HG02973 (cell line): ENCODE results near the gene PSORS1C2.

Experiments
- ATAC-seq: cut with Tn5 transposase; IDR thresholded peaks from one replicate; pipeline ENCODE4 v1.9.1; 2021; ENCODE audit warnings: moderate library complexity; ENCODE audit not compliant: unreplicated experiment

The PSORS1C2 gene

DNA sequence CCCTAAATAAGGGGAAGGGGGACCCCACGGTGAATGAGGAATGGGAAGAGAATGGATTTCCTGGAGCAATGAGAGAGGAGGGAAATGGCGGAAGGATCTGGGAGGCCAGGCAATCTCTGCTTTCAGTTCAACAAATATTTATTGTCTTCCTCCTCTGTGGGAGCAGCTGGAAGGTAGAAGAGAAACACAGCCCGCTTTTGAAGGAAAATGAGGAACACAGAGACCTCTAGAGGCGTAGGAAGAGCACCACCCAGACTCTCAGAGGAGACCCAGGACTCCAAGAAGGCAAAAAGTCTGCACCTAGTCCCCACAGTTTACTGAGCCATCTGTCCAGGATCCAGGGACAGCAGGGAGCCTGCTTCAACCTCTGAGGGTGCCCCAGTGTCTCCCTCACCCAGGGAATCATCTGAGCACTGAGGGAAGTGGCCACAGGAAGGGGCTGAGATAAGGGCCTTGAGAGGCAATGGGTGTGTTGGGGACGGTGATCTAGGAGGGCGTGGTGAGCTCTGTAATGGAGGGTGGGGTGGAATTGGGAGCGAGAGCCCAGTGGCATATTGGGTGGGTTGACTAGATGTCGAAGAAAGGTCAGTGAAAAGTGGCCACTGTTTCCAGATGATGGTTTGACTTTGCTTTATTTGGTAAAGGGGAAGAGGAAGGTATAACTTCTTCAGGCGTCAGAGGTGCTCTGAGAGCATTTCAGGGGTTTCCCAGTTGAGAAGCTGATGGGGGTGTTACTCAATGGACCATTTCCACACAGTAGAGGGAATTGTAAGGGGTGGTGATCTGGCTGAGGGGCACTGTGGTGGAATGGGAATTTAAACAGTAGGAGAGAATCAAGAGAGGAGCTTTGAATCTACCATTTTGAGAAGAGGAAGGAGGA is 23.7 kb downstream of the PSORS1C2 start:
- no peak for ATAC-seq

DNA sequence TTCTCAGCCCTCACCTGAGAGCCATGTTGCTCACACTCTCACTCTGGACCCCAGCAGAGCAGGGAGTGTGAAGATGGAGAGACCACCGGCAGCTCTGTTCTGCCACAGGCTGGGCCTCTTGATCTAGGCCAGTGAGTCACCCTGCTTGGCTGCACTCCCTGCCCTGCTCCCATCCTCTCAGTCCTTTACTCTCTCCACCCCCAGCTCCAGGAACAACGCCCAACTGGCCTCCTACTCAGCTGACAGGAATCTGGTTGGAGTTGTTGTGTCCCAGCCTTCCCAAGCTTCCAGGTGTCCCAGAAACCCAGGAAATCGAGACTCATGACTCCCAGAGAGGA is 24.4 kb downstream of the PSORS1C2 start, which contains the start of gene PSORS1C1:
TSS of gene PSORS1C1 (plus strand) at position 260 of the 338 bp plus-strand sequence. CDS start 14,833 bp downstream, outside the sequence.
- ATAC-seq: no peak

DNA sequence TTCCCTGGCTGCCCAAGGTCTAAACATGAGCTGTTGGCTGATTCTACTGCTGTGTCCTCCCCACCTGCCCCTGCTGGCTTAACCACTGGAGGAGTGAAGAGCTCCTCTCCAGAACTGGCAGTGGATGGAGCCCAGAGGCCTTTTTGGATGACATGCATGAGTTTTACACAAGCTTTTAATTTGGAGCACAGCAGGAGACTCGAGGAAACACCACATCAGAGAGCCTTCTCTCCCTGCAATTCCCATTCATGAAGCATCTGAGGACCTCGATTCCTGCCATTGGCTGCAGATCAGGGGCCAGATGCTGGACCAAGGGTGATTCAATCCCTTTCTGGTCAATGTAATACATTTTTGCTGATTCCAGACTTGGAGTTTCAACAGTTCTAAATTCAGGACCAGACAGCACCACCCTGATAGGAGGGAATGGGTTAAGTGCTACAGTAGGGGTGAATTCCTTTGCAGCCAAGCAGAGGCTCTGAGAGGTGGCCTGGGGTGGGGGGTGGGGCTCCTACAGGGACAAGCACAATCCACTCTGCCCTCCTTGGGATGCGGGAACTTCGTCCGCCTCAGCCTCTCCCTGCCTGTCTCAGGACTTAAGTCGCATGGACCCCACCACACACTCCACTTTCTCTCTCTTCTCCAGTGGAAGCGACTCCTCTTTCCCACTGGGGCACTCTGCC is 24.9 kb downstream of the PSORS1C2 start:
- ATAC-seq: no peak

DNA sequence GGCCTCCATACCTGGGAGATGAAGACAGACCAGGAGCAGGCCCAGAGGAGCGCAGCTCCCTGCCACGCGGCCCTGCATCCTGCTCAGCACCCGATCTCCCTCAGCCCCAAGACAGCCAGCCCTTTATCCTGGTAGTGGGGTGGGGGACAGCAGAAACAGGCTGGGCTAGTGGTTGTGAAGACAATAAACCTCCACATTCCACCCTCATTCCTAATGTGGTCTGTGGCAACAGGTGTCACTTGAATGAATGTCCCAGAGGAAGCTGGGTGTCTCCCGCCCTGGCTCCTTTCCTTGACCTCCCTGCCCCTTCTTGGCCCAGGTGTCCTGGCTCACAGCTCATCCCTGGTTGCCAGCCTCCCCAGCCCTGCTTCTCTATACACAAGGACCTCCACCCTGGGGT is 26.4 kb downstream of the PSORS1C2 start, which contains the start of gene C6orf15:
TSS of gene C6orf15 (minus strand) at position 98 of the 400 bp plus-strand sequence. CDS start at position 78, 20 bp downstream.
- no peak for ATAC-seq

DNA sequence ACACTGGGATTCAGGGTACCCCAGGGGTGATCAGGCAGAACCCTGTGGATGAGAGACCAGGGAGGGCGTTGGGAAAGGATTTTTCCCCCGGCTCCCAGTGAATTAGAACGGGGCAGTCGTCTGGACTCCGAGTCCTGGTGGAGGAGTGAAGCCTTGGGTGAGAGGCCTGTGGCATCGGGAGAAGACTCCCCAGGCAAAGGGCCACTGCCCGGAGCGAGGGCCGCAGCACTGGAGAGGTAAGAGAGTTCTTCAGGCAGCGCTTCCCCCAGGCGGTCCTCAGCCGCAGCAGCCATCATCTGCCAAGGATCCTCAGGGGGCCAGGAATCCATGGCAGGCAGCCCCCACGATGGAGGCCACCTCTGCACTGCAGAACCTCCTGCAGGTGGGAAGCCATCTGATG is 27.2 kb downstream of the PSORS1C2 start:
- ATAC-seq: no peak

DNA sequence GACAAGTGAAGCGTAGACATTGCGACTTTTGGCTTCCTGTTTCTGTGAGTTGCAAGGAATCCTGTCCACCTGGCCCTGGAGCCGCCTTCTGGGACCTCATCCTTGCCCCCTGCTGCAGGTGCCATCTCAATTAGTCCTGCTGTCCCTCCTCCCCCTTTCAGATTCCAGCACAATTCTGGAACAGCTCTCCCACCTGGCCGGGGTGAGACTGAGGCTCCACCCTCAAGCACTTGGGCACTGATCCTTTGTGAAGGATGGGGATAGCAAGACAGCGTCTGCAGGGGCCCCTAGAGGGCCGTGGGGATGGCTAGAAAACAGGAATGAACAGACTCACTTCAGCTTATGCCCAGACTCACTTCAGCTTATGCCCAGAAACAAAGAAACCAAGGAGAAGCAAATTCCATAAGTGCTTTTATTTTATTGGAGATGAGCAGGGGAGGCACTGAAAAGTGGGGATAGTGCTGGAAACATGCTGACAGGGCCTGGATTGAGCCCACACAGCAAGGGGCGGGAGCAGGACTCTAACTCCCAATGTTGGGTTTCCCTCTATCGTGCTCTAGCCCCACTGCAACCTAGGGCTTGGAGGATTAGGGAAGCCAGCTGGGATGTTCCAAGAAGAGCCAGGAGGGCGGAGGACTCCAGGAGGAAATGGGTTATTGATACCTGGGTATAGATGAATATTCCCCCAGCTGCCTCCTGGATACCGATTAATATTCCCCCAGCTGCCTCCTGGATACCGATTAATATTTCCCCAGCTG is 27.9 kb downstream of the PSORS1C2 start:
- no peak for ATAC-seq

DNA sequence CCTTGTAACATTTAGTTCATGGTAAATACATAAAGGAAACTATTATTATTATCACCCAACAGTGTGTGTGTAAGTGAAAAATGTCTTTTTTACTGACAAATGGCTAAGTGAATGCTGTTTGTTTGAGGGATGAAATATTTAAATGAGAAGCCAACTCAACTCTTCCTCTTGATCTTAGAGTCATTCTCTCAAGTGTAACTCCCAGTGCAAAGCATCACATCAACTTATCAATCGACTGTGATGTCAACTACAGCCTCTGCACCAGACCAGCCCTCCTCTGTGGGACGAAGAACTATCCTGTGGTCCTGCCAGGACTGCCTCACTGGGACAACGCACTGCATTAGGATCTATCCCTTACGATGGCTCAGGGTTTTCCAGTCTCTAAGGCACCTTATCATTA is 31.8 kb downstream of the PSORS1C2 start:
- no peak for ATAC-seq

DNA sequence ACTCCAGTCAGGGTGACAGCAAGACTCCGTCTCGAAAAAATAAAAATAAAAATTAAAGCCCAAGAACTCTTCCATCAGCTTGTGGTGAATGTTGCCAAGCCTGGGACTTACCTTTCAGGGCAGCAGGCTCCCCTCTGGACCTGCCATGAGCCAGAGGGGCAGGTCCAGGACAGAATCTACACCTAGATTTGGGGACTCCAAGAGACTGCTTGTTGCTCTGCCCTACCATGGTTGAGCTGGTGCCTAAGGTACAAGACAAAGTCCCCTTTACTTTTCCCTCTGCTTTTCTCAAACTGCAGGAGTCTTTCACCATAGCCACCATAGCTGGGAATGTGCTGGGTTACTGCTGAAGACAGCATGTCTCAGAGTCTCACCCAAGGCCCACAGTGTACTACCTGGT is 35.7 kb downstream of the PSORS1C2 start:
- ATAC-seq: no peak

DNA sequence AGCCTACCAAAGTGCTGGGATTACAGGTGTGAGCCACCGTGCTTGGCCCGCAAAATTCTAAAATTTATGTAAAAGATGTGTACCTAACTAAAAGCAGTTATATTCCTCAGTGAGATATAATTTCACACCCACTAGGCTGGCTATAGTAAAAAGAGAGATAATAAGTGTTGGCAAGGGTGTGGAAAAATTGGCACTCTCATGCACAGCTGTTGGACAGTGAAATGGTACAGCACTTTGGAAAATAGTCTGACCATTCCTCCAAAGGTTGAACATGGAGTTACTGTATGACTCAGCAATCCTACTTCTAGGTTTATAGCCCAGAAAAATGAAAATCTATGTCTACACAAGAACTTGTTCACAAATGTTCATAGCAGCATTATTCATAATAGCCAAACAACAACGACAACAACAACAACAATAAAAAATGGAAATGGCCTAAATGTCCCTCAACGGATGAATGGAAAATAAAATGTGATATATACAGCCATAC is 40.4 kb downstream of the PSORS1C2 start:
- ATAC-seq: no peak

DNA sequence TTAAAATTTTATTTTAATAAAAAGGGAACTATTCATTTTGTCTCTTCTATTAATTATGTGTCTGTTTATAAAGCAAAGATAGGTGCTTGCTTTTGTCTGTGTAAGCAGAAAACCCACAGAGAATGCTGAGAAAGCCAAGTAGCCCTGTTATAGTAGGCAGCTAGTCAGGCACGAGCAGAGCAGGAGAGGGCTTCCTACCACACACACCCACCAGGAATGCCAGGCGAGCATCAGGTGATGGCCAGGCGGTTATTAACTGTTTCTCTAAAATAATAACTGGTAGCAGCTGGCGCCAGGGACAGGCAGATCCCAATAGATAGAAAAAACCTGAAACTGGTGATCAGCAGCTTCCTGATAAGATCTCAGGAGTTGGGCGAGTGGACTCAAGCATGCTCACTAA is 42.2 kb downstream of the PSORS1C2 start:
- ATAC-seq: no peak

DNA sequence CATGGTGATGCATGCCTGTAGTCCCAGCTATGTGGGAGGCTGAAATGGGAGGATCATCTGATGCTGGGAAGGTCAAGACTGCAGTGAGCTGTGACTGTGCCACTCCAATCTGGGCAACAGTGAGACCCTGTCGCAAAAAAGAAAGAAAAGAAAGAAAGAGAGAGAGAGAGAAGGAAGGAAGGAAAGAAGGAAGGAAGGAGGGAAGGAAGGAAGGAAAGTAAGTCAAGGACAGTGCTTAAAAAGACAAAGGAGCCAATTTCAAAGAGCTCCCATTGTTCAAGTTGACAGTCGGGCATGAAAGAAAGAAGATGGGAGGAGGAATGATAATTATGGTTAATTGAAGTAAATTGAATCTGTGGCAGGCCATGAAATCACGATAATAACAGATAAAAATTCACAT is 42.7 kb downstream of the PSORS1C2 start:
- no peak for ATAC-seq

DNA sequence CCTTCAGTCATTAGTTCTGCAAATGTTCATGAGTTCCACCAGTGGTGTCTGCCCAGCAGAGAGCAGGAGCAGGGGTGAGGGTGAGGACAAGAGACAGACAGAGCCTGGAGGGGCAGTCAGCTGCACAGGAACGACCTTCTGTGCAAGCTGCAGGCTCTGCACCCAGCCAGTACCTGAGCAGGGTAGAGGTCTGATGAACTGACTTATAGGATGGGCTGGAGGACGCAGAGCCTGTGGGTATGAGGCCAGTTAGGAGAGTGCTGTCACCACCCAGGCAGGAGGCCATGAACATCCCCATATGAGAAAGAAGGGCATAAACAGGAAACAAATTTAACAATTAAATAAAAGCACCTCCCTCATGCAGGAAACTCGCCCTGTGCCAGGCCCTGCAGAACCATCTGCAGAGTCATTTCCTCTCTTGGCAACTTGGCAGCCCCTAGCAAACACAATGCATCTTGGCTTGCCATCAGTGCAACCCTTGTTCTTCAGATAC is 44.4 kb downstream of the PSORS1C2 start:
- no peak for ATAC-seq

DNA sequence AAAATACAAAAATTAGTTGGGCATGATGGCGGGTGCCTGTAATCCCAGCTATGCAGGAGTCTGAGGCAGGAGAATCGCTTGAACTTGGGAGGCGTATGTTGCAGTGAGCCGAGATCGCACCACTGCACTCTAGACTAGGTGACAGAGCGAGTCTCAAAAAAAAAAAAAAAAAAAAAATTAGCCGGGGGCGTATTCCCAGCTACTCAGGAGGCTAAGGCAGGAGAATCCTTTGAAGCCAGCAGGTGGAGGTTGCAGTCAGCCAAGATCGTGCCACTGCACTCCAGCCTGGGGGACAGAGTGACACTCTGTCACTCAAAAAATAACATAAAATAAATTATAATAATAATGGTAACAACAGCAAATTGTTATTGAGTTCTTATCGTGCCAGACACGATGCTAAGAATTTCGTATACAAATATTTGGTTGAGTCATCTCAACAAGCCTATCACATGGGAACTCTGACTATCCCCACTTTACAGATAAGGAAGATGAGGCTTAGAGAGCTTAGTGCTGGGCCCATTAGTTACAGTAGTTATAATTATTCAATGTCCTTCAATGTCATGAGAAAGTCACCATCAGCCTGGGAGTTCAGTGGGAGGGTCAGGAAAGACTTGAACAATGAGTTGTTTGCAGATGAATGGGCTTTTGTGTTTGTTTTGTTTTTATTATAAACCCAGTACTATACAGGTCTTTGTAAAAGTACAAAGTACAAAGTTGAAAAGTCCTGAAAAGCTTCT is 45.9 kb downstream of the PSORS1C2 start:
- ATAC-seq: no peak

DNA sequence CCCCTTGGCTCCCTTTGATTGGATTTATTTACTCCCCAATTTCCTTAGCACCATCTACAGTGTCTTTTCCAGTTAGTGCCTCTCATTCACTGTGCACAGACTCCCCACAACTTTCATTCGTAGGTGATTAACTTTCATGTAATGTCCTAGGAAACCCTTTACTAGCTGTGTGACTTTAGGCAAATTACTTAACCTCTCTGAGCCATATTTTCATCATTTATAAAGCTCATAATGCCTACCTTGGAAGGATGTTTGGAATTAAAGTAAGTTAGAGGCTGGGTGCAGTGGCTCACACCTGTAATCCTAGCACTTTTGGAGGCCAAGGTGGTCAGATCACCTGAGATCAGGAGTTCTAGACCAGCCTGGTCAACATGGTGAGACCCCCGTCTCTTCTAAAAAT is 46.6 kb downstream of the PSORS1C2 start:
- no peak for ATAC-seq

DNA sequence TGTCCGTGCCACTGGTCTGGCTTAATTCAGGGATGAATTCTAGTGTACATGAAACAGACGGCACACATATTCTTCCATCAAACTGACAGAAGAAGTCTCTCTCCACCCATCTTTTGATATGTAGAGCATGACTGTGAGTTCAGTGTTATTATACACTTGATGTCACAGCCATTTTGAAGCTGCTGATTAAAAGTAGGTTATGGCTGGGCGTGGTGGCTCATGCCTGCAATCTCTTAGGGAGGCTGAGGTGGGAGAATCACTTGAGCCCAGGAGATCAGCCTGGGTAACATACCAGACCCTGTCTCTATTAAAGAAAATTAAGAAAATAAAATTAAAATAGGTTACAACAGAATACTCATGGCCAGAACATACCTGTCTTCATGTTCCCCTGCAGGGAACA is 47.2 kb downstream of the PSORS1C2 start:
- ATAC-seq: no peak

DNA sequence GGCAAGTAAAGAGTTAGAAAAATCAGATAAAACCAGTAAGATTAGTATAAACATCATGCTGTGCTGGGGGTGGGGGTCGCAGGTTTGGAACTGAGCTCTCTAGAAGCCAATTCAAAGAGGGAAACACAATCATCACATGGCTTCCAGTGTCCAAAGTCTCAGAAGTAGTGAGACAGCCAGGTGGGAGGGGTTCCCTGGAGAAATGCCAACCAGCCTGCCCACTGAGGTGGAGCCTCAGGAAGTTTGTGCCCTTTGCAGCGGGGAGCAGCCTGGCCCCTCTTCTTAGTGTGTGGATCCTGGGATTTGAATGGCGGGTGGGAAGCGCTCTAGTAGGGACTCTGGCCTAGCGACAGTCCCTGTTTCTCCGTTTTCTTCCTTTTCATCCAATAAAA is 47.9 kb downstream of the PSORS1C2 start:
- ATAC-seq: no peak

DNA sequence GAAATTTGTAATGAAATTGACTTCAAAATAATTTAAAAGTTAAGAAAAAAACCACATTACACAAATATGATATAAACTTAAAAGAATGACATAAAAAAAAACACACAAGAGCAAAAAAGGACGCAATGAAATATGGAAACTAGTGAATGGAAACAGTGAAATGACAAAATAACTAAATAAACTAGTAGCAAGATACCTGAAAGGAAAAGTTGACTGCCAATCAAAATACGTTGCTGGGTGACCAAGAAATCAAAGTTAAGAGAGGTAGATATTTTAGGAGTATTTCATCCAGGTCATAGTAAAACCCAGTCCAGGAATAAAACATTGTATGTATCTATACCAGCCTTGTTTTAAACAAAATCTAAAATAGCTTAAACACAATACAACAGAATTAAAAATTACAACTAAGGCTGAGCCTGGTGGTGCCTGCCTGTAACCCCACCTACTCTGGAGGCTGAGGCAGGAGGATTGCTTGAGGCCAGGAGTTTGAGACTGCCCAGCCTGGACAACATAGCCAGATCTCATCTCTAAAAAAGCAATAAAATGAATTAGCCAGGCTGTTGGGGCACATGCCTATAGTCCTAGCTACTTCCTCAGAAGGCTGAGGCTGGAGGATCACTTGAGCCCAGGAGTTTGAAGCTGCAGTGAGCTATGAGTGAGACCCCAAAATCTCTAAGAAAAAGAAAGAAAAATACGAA is 48.4 kb downstream of the PSORS1C2 start:
- no peak for ATAC-seq
